Fibroblast of skin of scalp (primary cell): ENCODE results near the gene KIF1A. TPM values are rescaled to one million over a fixed set of nuclear protein-coding genes. Genes with fewer than 3 reads are reported as not detected.

Experiments used
- DNase-seq: peaks from one replicate; pipeline ENCODE4 v3.0.0-alpha.2; 2013
- polyA plus RNA-seq, 2 experiments: library from polyadenylated mRNA; unstranded; fragments of 120-200 nt; gene quantifications; one replicate each; pipeline ENCODE4 v1.2.1, GENCODE V29; 2013; ENCODE audit not compliant: insufficient read length in 2 of 2

KIF1A gene, protein sequence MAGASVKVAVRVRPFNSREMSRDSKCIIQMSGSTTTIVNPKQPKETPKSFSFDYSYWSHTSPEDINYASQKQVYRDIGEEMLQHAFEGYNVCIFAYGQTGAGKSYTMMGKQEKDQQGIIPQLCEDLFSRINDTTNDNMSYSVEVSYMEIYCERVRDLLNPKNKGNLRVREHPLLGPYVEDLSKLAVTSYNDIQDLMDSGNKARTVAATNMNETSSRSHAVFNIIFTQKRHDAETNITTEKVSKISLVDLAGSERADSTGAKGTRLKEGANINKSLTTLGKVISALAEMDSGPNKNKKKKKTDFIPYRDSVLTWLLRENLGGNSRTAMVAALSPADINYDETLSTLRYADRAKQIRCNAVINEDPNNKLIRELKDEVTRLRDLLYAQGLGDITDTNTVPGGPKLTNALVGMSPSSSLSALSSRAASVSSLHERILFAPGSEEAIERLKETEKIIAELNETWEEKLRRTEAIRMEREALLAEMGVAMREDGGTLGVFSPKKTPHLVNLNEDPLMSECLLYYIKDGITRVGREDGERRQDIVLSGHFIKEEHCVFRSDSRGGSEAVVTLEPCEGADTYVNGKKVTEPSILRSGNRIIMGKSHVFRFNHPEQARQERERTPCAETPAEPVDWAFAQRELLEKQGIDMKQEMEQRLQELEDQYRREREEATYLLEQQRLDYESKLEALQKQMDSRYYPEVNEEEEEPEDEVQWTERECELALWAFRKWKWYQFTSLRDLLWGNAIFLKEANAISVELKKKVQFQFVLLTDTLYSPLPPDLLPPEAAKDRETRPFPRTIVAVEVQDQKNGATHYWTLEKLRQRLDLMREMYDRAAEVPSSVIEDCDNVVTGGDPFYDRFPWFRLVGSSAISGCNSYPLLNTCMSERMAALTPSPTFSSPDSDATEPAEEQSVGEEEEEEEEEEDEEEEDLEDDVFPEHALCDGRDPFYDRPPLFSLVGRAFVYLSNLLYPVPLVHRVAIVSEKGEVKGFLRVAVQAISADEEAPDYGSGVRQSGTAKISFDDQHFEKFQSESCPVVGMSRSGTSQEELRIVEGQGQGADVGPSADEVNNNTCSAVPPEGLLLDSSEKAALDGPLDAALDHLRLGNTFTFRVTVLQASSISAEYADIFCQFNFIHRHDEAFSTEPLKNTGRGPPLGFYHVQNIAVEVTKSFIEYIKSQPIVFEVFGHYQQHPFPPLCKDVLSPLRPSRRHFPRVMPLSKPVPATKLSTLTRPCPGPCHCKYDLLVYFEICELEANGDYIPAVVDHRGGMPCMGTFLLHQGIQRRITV (N-terminal part only)
- polyA plus RNA-seq (2013, experiment 1 of 2; ENCODE audit: insufficient read length), result 0.45 TPM
- 1.9 TPM for polyA plus RNA-seq (2013, experiment 2 of 2; ENCODE audit: insufficient read length)

DNA sequence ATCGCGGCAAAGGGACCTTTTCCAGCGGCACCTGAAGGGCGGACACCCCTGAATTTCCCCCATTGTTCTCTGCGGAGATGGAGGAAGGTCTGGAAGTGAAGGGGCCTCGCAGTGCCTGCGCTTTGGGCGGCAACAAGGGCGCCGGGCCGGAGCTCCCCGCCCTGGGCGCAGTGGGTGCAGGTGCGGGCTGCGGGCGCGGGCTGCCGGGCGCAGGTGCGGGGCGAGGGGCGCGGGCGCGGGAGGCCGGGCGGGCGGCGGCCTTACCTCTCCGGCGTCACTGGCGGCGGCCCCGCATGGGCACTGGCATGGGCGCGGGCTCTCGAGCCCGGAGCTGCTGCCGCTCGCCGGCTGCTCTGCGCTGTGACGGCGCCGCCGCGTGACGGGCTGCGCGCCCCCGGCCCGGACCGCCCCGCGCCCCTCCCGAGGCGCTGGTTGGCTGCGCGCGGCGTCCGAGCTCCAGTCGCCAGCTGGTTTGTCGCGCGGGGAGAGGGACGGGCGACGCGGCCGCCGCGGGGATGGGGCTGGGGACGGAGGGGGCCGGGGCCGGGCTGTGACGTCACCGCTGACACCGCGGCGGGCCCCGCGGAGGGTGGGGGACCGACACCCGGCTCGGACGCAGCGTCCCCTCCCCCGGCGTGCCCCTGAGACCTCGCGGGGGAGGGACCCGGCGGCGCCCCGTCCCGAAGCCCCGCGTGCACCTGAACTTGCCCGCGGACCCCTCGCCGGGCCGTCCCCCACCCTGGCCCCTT is at the start of gene KIF1A:
KIF1A (minus strand) TSS at position 362 of the 749 bp plus-strand sequence. CDS start 22,467 bp downstream, outside the sequence.
- DNase-seq, result no peak

- no peak for DNase-seq
Measured at GRCh38 chr2:240869109-240869955, 49.3 kb upstream of the KIF1A start.

DNA sequence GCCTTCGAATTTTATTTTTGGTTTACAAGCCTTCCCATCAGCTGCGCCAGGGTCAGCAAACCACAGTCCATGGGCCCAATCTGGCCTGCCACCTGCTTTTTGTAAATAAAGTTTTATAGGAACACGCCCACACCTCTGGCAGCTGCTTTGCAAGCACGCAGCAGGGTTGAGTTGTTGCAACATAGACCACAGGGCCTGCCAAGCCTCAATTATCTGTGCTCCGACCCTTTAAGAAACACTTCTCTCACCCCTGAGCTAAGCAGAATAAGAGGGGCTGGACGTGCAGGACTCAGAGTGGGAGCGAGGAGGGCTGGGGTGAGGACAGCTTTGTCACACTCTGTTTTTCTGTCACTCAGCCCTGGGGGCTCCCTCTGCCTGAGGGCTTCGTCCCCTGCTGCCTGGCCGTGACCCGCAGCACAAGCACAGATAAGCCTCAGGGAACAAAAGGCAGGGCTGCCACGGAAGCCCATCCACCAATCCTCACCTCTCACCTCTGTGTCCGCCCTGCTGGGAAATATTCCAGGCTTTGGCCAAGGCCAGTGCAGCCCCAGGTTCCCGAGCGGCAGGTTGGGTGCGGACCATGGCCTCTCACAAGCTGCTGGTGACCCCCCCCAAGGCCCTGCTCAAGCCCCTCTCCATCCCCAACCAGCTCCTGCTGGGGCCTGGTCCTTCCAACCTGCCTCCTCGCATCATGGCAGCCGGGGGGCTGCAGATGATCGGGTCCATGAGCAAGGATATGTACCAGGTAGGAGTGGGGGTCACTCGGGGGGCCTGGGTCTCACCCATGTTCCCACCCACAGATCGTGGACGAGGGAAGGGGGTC is 48.5 kb upstream of the KIF1A start, which contains the start of gene AGXT:
AGXT (plus strand) TSS at position 539 of the 823 bp plus-strand sequence; CDS start at position 581, 42 bp downstream.
- DNase-seq, result no peak

- no peak for DNase-seq
Measured at GRCh38 chr2:240865391-240865790, 45.4 kb upstream of the KIF1A start.

DNA sequence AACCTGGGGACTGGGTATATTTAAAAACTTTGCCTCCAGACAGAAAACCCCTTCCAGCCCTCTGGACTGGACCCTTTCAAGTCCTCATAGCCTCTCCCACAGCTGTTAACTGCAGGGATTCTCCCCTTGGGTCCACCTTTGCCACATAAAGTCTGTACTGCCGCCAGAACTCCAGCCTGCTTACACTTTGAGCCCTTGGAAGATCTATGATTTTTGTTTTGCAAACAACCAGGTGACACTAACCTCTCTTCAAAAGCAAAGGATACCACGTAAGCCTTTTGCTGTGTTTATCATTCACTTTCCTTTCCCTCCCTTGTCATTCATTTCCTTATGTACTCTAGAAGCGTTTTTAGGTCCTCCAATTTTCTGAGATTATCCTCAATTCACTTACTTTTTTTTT is 44.5 kb upstream of the KIF1A start:
- no peak for DNase-seq

GRCh38 chr2:240861547-240861946 is 41.5 kb upstream of the KIF1A start:
- no peak for DNase-seq

- no peak for DNase-seq
Measured at GRCh38 chr2:240858871-240859270, 38.9 kb upstream of the KIF1A start.

- DNase-seq, result no peak
Measured at GRCh38 chr2:240858321-240858720, 38.3 kb upstream of the KIF1A start.

- no peak for DNase-seq
Measured at GRCh38 chr2:240857039-240858008, 37.3 kb upstream of the KIF1A start.

DNA sequence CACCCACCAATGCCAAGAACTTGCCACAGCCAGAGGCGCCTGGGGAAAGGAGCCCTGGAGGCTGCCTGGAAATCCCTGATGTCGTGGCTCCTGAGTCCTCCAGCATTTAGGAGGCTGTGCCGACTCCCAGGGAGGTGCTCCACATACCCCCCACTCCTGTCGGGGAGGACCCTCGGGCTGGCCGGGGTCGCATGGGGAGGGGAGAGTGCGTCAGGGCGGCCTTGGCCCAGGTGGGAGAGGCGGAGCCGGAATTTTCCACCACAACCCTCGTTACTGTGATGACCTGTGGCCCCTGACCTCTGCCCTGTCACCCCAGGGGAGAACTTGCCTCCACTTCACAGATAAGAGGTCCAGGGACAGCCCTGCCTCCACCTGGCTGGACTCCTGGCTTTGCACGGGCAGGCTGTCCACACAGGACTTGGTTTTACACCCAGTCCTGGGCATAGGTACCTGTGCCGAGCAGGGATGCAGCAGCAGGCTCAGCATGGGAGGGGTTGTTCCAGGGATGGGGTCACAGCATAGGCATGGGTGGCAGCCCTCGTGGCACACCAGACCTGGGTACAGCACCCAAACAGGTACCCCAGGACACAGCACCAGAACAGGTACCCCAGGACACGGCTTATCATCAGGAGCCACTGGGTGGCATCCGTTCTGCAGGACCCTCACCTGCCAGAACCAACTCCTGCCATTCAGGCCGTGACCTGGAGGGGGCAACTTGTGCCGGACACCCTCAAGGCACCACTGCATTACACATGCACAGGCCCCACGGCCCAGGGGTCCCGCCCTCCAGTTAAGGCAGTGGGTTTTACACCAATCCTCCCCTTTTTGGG is 36.3 kb upstream of the KIF1A start:
- no peak for DNase-seq

DNA sequence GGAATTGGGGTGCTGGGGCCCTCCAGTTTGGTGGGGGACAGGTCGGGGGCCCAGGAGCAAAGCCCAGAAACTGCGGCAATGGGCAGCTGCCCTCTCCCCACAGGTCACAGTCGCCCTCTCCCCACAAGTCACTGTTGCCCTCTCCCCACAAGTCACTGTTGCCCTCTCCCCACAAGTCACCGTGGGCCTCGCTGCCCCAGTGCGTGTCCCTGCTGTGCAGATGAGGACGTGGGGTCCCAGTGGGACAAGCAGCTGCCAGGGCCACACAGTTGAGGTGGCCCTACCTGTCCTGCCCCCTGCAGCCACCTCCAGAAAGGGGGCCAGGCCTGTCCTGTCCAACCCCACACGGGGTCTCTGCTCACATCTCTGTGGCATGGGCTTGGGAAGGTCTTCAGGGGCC is 35.7 kb upstream of the KIF1A start:
- DNase-seq, result no peak

- no peak for DNase-seq
Measured at GRCh38 chr2:240852671-240853314, 32.8 kb upstream of the KIF1A start.

DNA sequence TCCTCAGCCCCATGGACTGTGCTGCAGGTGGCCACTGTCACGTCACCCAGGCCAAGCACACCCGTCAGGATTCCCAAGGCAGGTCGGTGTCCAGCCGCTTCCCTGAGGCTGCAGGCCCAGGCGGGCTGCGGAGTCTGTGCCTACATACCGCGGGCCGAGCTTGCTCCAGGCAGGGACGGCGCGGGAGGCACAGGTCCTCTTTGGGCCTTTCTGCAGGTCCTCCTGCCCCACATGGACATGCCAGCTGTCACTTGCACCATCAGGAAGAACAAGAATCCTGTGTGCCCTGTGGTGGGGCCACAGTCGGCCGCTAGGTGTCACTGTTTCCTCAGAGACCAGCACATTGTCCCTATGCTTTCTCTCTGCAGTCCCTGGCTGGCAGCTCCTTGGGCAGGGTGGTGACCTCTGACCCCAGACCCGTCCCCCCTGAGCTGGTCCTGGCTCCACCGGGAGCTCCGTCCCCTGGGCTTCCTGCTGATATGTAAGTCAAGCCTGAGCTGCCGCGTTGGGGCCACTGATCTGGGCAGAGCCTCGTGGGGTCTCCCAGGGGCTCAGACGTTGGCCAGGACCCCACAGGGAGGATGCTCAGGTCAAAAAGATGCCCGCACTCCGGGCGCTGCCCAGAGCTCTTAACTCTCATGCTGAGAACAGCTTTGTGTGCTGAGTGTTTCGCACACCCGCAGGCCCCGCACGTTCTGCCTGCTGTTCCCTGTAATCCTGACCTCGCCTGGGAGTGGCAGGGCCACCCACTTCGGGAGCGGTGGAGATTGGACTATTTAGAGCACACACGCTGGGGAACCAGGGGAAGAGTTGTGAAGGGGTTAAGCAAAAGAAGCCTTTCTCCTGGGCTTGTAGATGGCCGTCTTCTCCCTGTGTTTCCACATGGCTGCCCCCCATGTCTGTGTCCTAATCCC is 31.3 kb upstream of the KIF1A start:
- peak; percentile 73 for DNase-seq

DNA sequence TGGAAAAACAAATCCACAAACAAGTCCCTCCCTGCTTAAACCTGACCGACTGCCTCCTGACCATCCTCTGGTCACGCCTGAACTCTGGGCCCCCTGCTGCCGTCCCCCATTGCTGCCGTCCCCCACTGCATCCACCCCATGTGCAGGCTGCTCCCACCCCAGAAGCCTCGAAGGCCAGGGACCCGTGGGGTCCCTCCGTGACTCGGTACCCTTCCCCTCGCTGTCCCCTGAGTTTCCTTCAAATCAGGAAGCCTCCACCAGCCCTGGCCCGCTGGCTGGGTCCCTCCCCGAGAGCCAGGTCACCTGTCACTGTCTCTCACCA is 30.7 kb upstream of the KIF1A start:
- DNase-seq, result no peak

GRCh38 chr2:240850026-240850425 is 30.0 kb upstream of the KIF1A start:
- DNase-seq, result no peak
